Neural progenitor cell (in vitro differentiated cells): ENCODE measurements around the gene MTF2. TPM values are rescaled to one million over a fixed set of nuclear protein-coding genes. Genes with fewer than 3 reads are reported as not detected.

ENCODE experiments used
- DNase-seq: peaks from one replicate; pipeline ENCODE4 v3.0.0-alpha.2; 2016; ENCODE audit warnings: low spot score
- H2AFZ ChIP-seq: fragments of 200-600 bp; sonication (generic); replicated peaks from 2 replicates; pipeline ENCODE4 v1.6.1; 2016; ENCODE audit warnings: antibody characterized with exemption
- H3F3A ChIP-seq: fragments of 200-600 bp; sonication (generic); 2 replicates; pipeline ENCODE4 v1.6.1; 2016; ENCODE audit warnings: antibody characterized with exemption, low read depth
- H3K27ac ChIP-seq: fragments of 200-600 bp; sonication (generic); 2 replicates; pipeline ENCODE4 v1.5.1; 2016; ENCODE audit warnings: mild to moderate bottlenecking
- H3K27me3 ChIP-seq: fragments of 200-600 bp; sonication (generic); 2 replicates; pipeline ENCODE4 v1.6.1; 2016; ENCODE audit warnings: mild to moderate bottlenecking, moderate library complexity
- H3K36me3 ChIP-seq: fragments of 200-600 bp; sonication (generic); 2 replicates; pipeline ENCODE4 v1.5.1; 2016
- H3K4me1 ChIP-seq: fragments of 200-600 bp; sonication (generic); 2 replicates; pipeline ENCODE4 v1.6.1; 2016; ENCODE audit warnings: mixed run types
- H3K4me2 ChIP-seq: fragments of 200-600 bp; sonication (generic); 2 replicates; pipeline ENCODE4 v1.6.1; 2016
- H3K4me3 ChIP-seq: fragments of 200-600 bp; sonication (generic); 2 replicates; pipeline ENCODE4 v1.5.1; 2016
- H3K79me2 ChIP-seq: fragments of 200-600 bp; sonication (generic); 2 replicates; pipeline ENCODE4 v1.6.1; 2016; ENCODE audit warnings: low read depth
- H3K9ac ChIP-seq: fragments of 200-600 bp; sonication (generic); 2 replicates; pipeline ENCODE4 v1.6.1; 2016
- H3K9me3 ChIP-seq: fragments of 200-600 bp; sonication (generic); 2 replicates; pipeline ENCODE4 v1.5.1; 2016; ENCODE audit warnings: low read depth
- H4K20me1 ChIP-seq: fragments of 200-600 bp; sonication (generic); 2 replicates; pipeline ENCODE4 v1.6.1; 2016; ENCODE audit warnings: low read depth
- H3K27ac Mint-ChIP-seq: 3 replicates; pipeline ENCODE4 v1.8.0; 2021; ENCODE audit warnings: mixed read lengths
- H3K27me3 Mint-ChIP-seq: 2 replicates; pipeline ENCODE4 v1.8.0; 2022; ENCODE audit warnings: low read depth, mild to moderate bottlenecking, inconsistent platforms, moderate library complexity, mixed read lengths; ENCODE audit not compliant: insufficient read depth
- H3K36me3 Mint-ChIP-seq: 3 replicates; pipeline ENCODE4 v1.8.0; 2021; ENCODE audit warnings: mixed read lengths
- H3K4me1 Mint-ChIP-seq: 3 replicates; pipeline ENCODE4 v1.8.0; 2021; ENCODE audit warnings: mixed read lengths
- H3K4me3 Mint-ChIP-seq: 3 replicates; pipeline ENCODE4 v1.8.0; 2021; ENCODE audit warnings: mild to moderate bottlenecking, moderate library complexity, mixed read lengths
- H3K9me3 Mint-ChIP-seq: 3 replicates; pipeline ENCODE4 v1.8.0; 2020; ENCODE audit warnings: mixed read lengths
- CTCF ChIP-seq: fragments of 200-600 bp; sonication (generic); IDR thresholded peaks from 2 replicates; pipeline ENCODE4 v1.5.1; 2017; ENCODE audit warnings: antibody characterized with exemption, mild to moderate bottlenecking
- EZH2 ChIP-seq: fragments of 200-600 bp; sonication (generic); IDR thresholded peaks from 2 replicates; pipeline ENCODE4 v1.6.1; 2017; ENCODE audit warnings: antibody characterized with exemption, mild to moderate bottlenecking, moderate library complexity
- EZH2phosphoT487 ChIP-seq: fragments of 200-600 bp; sonication (generic); IDR thresholded peaks from 2 replicates; pipeline ENCODE4 v1.6.1; 2017; ENCODE audit warnings: antibody characterized with exemption
- total RNA-seq: library from RNA; depleted of rRNA; stranded (reverse); fragments of >200 nt; gene quantifications from 2 replicates; pipeline ENCODE4 v1.2.3, GENCODE V29; 2015; ENCODE audit warnings: low replicate concordance

Gene MTF2
- total RNA-seq, 1 donor from 2014 or later, result 149 TPM

DNA sequence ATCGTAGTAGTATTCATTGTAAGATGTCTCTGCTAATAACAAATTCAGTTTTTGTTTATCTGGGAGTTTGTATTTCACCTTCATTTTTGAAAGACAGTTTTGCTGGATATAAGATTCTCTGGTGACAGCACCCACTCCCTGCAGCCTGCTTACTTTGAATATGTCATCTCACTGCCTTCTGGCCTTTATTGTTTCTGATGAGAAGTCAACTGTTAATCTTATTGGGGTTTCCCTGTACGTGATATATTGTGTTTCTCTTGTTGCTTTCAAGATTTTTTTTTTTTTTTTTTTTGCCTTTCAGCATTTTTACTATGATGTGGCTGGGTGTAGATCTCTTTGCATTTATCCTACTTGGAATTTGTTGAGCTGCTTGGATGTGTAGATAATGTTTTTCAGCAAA is 29.3 kb downstream of the MTF2 start:
- peaks cover 43% of the 10 kb centered on the region for H3K9me3 Mint-ChIP-seq
- no peak overlapping the region for H3K4me3 Mint-ChIP-seq

DNA sequence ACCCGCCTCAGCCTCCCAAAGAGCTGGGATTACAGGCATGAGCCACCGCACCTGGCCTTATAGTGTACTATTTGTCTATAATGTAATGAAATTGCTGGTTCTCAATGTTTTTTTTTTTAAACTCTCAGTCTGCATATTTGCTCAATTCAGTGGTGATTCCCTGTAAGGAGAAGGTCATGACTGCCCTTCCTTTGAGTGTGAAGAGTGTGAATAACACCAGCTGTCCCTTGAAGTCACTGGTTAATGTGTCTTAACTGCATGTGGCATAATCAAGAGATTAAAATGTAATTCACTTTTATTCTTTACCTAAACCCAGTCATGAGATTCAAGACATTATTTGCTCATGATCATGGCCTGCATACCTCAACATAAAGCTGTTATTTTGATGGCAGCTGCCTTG is 30.5 kb downstream of the MTF2 start:
- Histone ChIP-seq H2AFZ (no peak overlapping the region), H3K27ac (no peak overlapping the region), H3K27me3 (no peaks in the 10 kb centered on the region), H3K79me2 (peaks cover 100% of the 10 kb centered on the region), H3K4me1 (no peaks in the 10 kb centered on the region), H3K4me2 (no peak overlapping the region), H4K20me1 (peaks cover 86% of the 10 kb centered on the region), H3K9ac (no peak overlapping the region), H3K4me3 (no peak overlapping the region), H3F3A (no peaks in the 10 kb centered on the region), H3K36me3 (peaks cover 12% of the 10 kb centered on the region), H3K9me3 (no peaks in the 10 kb centered on the region)
- peaks cover 38% of the 10 kb centered on the region for H3K9me3 Mint-ChIP-seq
- H3K27ac Mint-ChIP-seq, result no peak overlapping the region
- H3K27me3 Mint-ChIP-seq, result no peaks in the 10 kb centered on the region
- H3K4me3 Mint-ChIP-seq, result no peak overlapping the region
- TF ChIP-seq EZH2phosphoT487, result no peak
- TF ChIP-seq EZH2, result no peak
- TF ChIP-seq CTCF, result no peak
- H3K4me1 Mint-ChIP-seq, result no peaks in the 10 kb centered on the region
- DNase-seq, result no peak
- peaks cover 47% of the 10 kb centered on the region for H3K36me3 Mint-ChIP-seq

More for the DNA sequence above, 29.3 kb downstream of the MTF2 start:
- H3K27ac ChIP-seq, result no peak overlapping the region
- H2AFZ ChIP-seq, result no peak overlapping the region
- no peak for DNase-seq
- H3K36me3 ChIP-seq, result peaks cover 12% of the 10 kb centered on the region
- H3K4me1 ChIP-seq, result no peaks in the 10 kb centered on the region
- Mint-ChIP-seq H3K27me3 (no peaks in the 10 kb centered on the region), H3K27ac (no peak overlapping the region), H3K4me1 (no peaks in the 10 kb centered on the region), H3K36me3 (peaks cover 54% of the 10 kb centered on the region)
- H3K9me3 ChIP-seq, result no peaks in the 10 kb centered on the region
- H3K9ac ChIP-seq, result no peak overlapping the region
- H3K27me3 ChIP-seq, result no peaks in the 10 kb centered on the region
- no peak overlapping the region for H3K4me2 ChIP-seq
- no peak for TF ChIP-seq EZH2phosphoT487
- TF ChIP-seq CTCF, result no peak
- TF ChIP-seq EZH2, result no peak
- peaks cover 2% of the 10 kb centered on the region for H3F3A ChIP-seq
- no peak overlapping the region for H3K4me3 ChIP-seq
- H3K79me2 ChIP-seq, result peaks cover 100% of the 10 kb centered on the region
- H4K20me1 ChIP-seq, result peaks cover 89% of the 10 kb centered on the region

DNA sequence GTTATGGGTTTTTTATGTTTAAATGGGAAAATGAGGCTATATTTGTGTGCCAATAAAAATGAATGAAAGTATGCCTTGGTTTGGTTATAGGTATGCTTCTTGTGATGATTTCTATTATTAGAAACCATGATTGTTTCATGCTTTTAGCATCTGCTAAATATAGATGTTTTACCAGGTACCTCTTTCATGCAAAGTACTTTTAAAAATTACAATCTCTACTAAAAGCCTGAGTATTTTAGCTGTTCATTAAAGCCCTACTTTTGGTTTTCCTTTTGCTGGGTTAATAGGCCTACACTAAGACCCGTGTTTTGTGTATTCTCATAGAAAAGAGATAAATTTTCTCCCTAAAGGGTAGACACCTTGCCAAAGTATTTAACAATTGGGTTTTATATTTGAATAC is 32.0 kb downstream of the MTF2 start:
- H3K4me1 Mint-ChIP-seq, result no peaks in the 10 kb centered on the region
- Histone ChIP-seq H2AFZ (no peak overlapping the region), H3F3A (no peaks in the 10 kb centered on the region), H3K36me3 (peaks cover 21% of the 10 kb centered on the region), H3K79me2 (peaks cover 90% of the 10 kb centered on the region), H4K20me1 (peaks cover 79% of the 10 kb centered on the region), H3K27ac (no peak overlapping the region), H3K4me1 (no peaks in the 10 kb centered on the region), H3K27me3 (no peaks in the 10 kb centered on the region), H3K4me3 (no peak overlapping the region), H3K9me3 (no peaks in the 10 kb centered on the region), H3K9ac (no peak overlapping the region), H3K4me2 (no peak overlapping the region)
- no peak overlapping the region for H3K27ac Mint-ChIP-seq
- TF ChIP-seq EZH2 (no peak), CTCF (no peak)
- peaks cover 31% of the 10 kb centered on the region for H3K9me3 Mint-ChIP-seq
- peaks cover 39% of the 10 kb centered on the region for H3K36me3 Mint-ChIP-seq
- H3K4me3 Mint-ChIP-seq, result no peak overlapping the region
- H3K27me3 Mint-ChIP-seq, result no peaks in the 10 kb centered on the region
- DNase-seq, result no peak

DNA sequence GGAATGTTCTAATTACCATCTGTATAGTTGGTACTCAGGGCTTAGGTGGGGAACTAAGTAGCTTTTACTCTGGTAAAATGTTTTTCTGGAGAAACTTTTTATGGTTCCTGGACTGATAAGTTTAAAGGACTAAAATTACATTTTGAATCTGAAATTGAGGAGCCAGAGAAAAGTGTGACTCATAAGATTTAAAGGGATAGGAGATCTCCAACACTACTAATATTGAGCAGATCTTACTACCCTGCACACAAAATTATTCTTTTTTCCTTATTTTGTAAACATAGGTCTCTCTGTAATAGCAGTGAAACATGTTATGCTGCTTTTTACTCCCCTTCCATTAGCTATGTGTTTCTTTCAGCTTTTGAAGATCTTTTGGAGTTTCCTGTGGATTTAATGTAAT is 32.5 kb downstream of the MTF2 start:
- no peak overlapping the region for H3K27ac ChIP-seq
- no peaks in the 10 kb centered on the region for H3K9me3 ChIP-seq
- H2AFZ ChIP-seq, result no peak overlapping the region
- peaks cover 77% of the 10 kb centered on the region for H4K20me1 ChIP-seq
- H3K4me1 Mint-ChIP-seq, result no peaks in the 10 kb centered on the region
- DNase-seq, result no peak
- H3K9me3 Mint-ChIP-seq, result peaks cover 27% of the 10 kb centered on the region
- no peaks in the 10 kb centered on the region for H3K4me1 ChIP-seq
- no peaks in the 10 kb centered on the region for H3K27me3 Mint-ChIP-seq
- no peak overlapping the region for H3K4me3 Mint-ChIP-seq
- no peak for TF ChIP-seq EZH2phosphoT487
- TF ChIP-seq EZH2, result no peak
- no peak for TF ChIP-seq CTCF
- no peak overlapping the region for H3K4me3 ChIP-seq
- H3K4me2 ChIP-seq, result no peak overlapping the region
- no peak overlapping the region for H3K9ac ChIP-seq
- H3K79me2 ChIP-seq, result peaks cover 87% of the 10 kb centered on the region
- no peaks in the 10 kb centered on the region for H3K27me3 ChIP-seq
- no peak overlapping the region for H3K27ac Mint-ChIP-seq
- peaks cover 21% of the 10 kb centered on the region for H3K36me3 ChIP-seq
- H3K36me3 Mint-ChIP-seq, result peaks cover 38% of the 10 kb centered on the region
- no peaks in the 10 kb centered on the region for H3F3A ChIP-seq
